SK-N-SH treated with all-trans-retinoic acid at 6 μM for 48 hours (cell line): Measurements from ENCODE around the gene MCEE.
"Not testable (repeated sequence)": the region's sequence is repeated elsewhere in the genome, so short reads cannot be mapped to it uniquely, and the experiment has no call there.

ENCODE experiments used
- ATAC-seq: fragments of 200-7000 bp; cut with Tn5 transposase; 3 replicates; pipeline ENCODE4 v1.9.1; 2020; ENCODE audit warnings: mild to moderate bottlenecking, moderate library complexity
- CREB5 ChIP-seq: fragments of 250-450 bp; sonication (Bioruptor Pico); IDR thresholded peaks from 2 replicates; pipeline ENCODE4 v1.5.1; 2020; ENCODE audit warnings: low read depth, mild to moderate bottlenecking, moderate library complexity
- CSDC2 ChIP-seq: fragments of 250-450 bp; sonication (Bioruptor Pico); IDR thresholded peaks from 2 replicates; pipeline ENCODE4 v1.5.0; 2020; ENCODE audit warnings: mild to moderate bottlenecking, moderate library complexity
- CSRNP3 ChIP-seq: fragments of 250-450 bp; sonication (Bioruptor Pico); IDR thresholded peaks from 2 replicates; pipeline ENCODE4 v1.5.1; 2021; ENCODE audit warnings: mild to moderate bottlenecking, moderate library complexity
- GLIS3 ChIP-seq: fragments of 250-450 bp; sonication (Bioruptor Pico); IDR thresholded peaks from 2 replicates; pipeline ENCODE4 v1.5.0; 2020; ENCODE audit warnings: mild to moderate bottlenecking, moderate library complexity
- ISL1 ChIP-seq: fragments of 250-450 bp; sonication (Bioruptor Pico); IDR thresholded peaks from 2 replicates; pipeline ENCODE4 v2.1.2; 2022; ENCODE audit warnings: mild to moderate bottlenecking, moderate library complexity
- PATZ1 ChIP-seq: fragments of 250-450 bp; sonication (Bioruptor Pico); IDR thresholded peaks from 2 replicates; pipeline ENCODE4 v1.8.0; 2020; ENCODE audit warnings: mild to moderate bottlenecking, moderate library complexity, borderline replicate concordance
- RARB ChIP-seq: fragments of 250-450 bp; sonication (Bioruptor Pico); IDR thresholded peaks from 2 replicates; pipeline ENCODE4 v1.8.0; 2021; ENCODE audit warnings: mild to moderate bottlenecking, moderate library complexity
- SNAI2 ChIP-seq: fragments of 250-450 bp; sonication (Bioruptor Pico); IDR thresholded peaks from 2 replicates; pipeline ENCODE4 v1.5.0; 2020; ENCODE audit warnings: mild to moderate bottlenecking, moderate library complexity
- TOX ChIP-seq: fragments of 250-450 bp; sonication (Bioruptor Pico); IDR thresholded peaks from 2 replicates; pipeline ENCODE4 v1.8.0; 2021; ENCODE audit warnings: mild to moderate bottlenecking, moderate library complexity, borderline replicate concordance
- TSHZ2 ChIP-seq: fragments of 250-450 bp; sonication (Bioruptor Pico); IDR thresholded peaks from 2 replicates; pipeline ENCODE4 v1.5.0; 2020; ENCODE audit warnings: mild to moderate bottlenecking, moderate library complexity
- ZC3H10 ChIP-seq: fragments of 250-450 bp; sonication (Bioruptor Pico); IDR thresholded peaks from 2 replicates; pipeline ENCODE4 v1.5.1; 2021; ENCODE audit warnings: mild to moderate bottlenecking, moderate library complexity
- ZFP3 ChIP-seq: fragments of 250-450 bp; sonication (Bioruptor Pico); IDR thresholded peaks from 2 replicates; pipeline ENCODE4 v1.5.0; 2020; ENCODE audit warnings: mild to moderate bottlenecking, moderate library complexity
- ZFP30 ChIP-seq: fragments of 450-650 bp; formaldehyde crosslinking; IDR thresholded peaks from 2 replicates; pipeline ENCODE4 v1.5.0; 2022; ENCODE audit warnings: mild to moderate bottlenecking, moderate library complexity
- ZNF565 ChIP-seq: fragments of 450-650 bp; formaldehyde crosslinking; conservative IDR thresholded peaks from 2 replicates; pipeline ENCODE4 v1.5.0; 2020; ENCODE audit warnings: low read depth, mild to moderate bottlenecking, moderate library complexity
- ZNF8 ChIP-seq: fragments of 450-650 bp; formaldehyde crosslinking; IDR thresholded peaks from 2 replicates; pipeline ENCODE4 v1.5.0; 2020; ENCODE audit warnings: mild to moderate bottlenecking, moderate library complexity

The MCEE gene

GRCh38 chr2:71089475-71089874 is 40.6 kb downstream of the MCEE start:
- not testable (repeated sequence) for ATAC-seq

- ATAC-seq, result not testable (repeated sequence)
Measured at GRCh38 chr2:71085325-71086003, 44.6 kb downstream of the MCEE start.

GRCh38 chr2:71083752-71084312 is 46.2 kb downstream of the MCEE start:
- not testable (repeated sequence) for ATAC-seq

- ATAC-seq, result peak; percentile 25; the same call in 1 of the 3 replicates
Measured at GRCh38 chr2:71083297-71083696, 46.7 kb downstream of the MCEE start.

GRCh38 chr2:71082402-71083252 is 47.4 kb downstream of the MCEE start:
- no peak for ATAC-seq
- no peak for TF ChIP-seq PATZ1
- TF ChIP-seq CREB5 (CRISPR knock-in tag), result no peak
- no peak for TF ChIP-seq ZFP3 (CRISPR knock-in tag)
- TF ChIP-seq ZNF565, result no peak
- no peak for TF ChIP-seq ISL1 (CRISPR knock-in tag)
- TF ChIP-seq GLIS3 (CRISPR knock-in tag), result no peak

- no peak for TF ChIP-seq ZNF565
- TF ChIP-seq PATZ1, result no peak
- no peak for TF ChIP-seq CSRNP3 (CRISPR knock-in tag)
- no peak for TF ChIP-seq TSHZ2 (CRISPR knock-in tag)
- no peak for TF ChIP-seq TOX
- no peak for TF ChIP-seq ZFP30 (CRISPR knock-in tag)
- no peak for TF ChIP-seq ISL1 (CRISPR knock-in tag)
- no peak for TF ChIP-seq ZNF8
- no peak for TF ChIP-seq CSDC2 (CRISPR knock-in tag)
- no peak for TF ChIP-seq ZFP3 (CRISPR knock-in tag)
- TF ChIP-seq SNAI2, result no peak
- no peak for TF ChIP-seq CREB5 (CRISPR knock-in tag)
- TF ChIP-seq ZC3H10 (CRISPR knock-in tag), result no peak
- TF ChIP-seq RARB (CRISPR knock-in tag), result no peak
- no peak for ATAC-seq
Measured at GRCh38 chr2:71078624-71079023, 51.4 kb downstream of the MCEE start.
